Activated CD4-positive, alpha-beta T cell treated with anti-CD3 and anti-CD28 coated beads, Interleukin-2, amount 50 U/mL, for 24 hours (primary cell): Measurements from ENCODE around the gene RAB11FIP4.

Source experiments
- DNase-seq, 2 donors: peaks; one replicate each; pipeline ENCODE4 v3.0.0-alpha.2; 2020; ENCODE audit warnings: low read depth in 1 of 2, low spot score in 1 of 2

Gene RAB11FIP4

GRCh38 chr17:31385428-31386285 is 5.8 kb upstream of the RAB11FIP4 start:
- no peak for DNase-seq

DNA sequence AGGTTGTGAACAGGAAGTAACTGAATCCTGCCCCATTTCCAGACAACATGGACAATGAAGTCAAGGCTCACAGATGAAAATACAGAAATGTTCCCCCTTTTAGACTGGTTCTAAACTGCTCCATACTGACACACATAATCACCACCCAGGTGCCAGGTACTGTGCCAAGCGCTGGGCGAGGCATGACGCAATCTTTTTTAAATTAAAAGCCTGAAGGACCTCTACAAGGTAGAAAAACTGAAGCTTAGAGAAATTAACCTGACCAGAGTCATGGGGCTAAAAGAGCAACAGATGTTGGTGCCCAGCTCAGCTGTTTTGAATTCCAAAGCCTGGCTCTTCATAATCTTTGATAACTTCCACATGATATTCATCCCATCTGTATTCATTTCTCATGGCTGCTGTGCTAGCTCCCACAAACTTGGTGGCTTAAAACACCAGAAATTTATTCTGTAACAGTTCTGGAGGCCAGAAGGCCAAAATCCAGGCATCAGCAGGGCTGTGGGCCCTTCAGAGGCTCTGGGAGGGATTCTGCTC is 4.9 kb upstream of the RAB11FIP4 start:
- no peak for DNase-seq

DNA sequence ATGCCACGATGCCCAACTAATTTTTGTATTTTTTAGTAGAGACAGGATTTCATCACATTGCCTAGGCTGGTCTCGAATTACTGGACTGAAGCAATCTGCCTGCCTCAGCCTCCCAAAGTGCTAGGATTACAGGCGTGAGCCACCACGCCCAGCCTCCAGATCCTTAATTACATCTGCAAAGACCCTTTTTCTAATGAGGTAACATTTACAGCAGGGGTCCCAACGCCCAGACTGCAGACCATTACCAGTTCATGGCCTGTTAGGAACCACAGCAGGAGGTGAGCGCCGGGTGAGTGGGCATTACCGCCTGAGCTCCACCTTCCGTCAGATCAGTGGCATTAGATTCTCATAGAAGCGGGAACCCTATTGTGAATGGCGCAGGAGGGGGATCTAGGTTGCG is 4.0 kb upstream of the RAB11FIP4 start:
- DNase-seq = no peak

DNA sequence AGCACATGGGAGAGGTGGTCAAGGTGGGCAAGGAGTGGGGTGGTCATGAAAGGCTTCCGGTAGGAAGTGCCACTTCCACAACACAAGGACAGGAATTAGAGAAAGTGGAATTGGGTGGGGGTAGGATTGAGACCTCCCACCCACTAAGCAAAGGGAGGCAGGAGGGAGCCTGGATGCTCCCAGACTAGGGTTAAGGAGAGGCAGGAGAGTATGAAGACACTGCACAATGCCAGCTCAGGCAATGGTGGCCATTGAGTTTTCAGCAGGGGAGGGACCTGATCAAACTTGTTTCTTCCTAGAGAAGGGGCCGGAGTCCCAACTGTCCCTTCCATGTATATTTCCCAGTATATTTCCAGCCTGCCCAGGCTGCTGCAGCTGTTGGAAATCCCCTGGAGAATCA is 3.1 kb upstream of the RAB11FIP4 start:
- DNase-seq = no peak

DNA sequence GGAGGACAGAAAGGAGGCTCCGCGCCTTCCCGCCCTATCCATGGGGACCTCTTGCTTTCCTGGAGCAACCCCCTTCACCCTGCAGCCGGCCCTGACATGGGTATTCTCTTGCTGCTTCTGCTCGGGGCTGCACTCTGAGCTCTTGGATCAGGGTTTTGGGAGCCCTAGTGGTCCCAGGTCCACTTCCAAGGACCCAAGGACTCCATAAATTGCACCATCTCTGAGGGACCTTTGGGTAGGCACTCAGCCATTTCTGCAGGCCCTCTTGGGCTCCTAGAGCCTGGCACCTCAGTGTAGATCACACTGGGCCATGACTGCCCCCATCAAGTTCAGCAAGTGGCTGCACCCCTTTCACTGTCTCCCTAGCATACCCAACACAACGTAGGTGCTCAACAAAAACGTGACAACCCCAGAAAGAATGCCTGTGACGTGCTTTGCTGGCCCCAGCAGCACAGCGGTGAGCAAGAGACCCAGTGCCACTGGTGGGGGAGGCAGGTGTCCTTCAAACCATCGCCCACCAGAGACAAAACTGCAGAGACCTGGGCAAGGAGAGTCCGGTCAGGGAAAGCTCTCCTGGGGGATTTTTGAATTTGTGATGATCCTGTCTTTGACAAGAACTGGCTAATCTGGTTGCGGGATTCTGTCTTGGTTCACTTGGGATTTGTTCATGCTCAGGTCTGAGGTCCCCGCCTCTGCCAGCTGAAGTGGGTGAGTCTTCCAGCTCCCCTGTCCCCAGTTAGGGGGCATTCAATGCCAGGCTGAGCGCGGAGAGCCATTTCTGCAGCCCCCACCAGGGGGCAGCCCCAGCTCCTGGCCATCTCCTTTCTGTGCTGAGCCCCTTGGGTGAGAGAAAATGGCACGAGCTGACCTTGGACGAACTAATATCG is 2.5 kb upstream of the RAB11FIP4 start:
- no peak for DNase-seq

GRCh38 chr17:31389657-31390381 is 1.7 kb upstream of the RAB11FIP4 start:
- DNase-seq = no peak

DNA sequence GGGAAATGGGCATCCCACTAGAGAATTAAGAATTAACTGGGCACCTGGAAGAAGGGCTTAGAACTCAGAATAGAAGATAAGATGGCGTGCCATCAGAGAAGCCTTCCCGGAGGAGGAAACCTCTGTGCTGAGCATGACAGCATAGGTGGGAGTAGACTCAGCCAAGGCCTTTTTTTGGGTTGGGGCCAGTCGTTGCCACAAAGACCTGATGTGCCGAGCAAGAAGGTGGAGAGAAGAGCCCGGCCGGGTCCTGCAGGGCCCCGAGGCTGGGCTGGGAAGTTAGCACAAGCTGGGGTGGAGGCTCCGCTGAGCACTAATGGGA is 1.1 kb upstream of the RAB11FIP4 start:
- DNase-seq = no peak

DNA sequence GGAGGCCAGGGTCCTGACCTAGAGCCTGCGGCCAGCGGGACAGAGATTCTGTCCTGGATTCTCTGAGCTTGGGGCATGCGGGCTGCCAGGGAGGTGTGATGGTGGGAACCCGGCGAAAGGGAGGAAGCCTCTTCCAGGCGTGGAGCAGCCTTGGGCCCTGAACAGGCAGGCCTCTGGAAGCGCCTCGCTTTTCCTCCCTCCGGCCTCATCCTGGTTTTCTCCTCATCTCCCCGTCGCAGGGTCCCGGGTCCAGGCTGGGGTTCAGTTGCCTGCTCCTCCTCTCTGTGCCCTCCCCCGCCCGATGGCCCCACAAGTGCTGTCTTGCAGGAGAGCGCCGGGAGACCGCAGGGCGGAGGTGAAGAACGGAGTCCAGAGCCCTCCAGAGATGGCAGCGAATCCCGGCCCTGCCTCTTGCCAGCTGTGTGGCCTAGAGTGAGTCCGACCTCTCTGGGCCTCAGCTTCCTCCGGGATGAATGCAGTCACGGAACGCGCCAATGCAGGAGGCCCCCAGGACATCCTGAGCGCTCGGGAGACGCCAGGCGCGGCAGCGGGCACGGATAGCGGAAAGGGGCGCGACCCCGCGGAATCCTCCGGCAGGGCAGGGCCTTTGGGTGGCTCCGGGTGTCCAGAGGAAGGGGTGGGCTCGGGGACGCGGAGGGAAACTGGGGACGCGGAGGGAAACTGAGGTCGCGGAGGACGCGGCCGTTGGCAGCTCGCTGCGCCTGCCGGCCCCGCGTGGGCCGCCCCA is 553 bp upstream of the RAB11FIP4 start:
- no peak for DNase-seq

- no peak for DNase-seq
Observed at GRCh38 chr17:31392002-31392855, 754 bp downstream of the RAB11FIP4 start.

DNA sequence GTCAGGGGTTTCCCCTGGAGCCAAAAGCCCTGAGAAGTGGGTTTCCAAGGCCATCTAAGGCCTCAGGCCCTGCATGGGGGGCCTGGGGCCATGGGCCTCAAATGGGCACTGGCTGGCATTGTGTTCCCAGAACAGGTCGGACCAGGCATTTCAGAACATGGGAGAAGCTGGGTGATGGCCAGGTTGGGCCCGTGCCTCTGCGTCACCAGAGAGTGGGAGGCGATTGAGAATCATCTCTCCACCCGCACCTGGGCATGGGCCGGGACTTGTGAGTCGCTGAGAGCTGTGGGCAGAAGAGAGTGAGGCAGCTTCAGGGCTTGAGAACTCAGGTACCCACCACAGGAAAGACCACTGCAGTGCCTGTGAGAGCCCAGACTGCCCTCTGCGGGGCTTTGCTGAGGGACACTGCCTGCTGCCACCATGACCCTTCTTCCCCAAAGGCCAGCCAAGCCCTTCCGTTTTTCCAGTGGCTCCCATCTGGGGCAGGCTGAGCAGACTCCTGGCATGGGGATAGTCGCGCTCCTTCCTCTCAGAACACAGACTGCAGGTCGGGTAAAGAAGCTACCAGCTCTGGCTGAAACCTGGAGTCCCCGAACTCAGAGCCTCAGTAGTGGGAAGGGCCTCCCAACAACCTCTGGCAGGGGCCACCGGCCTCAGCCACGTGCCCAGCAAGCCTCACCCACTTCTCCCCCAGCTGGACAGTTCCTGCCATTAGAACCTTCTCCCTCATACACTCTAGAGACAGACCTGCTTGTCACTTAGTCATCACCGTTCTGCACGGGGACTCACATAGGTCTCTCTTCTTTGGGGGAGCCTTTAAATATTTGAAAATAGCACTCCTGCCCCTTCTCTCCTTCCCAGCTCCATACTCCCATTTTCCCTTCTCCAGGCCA is 1.6 kb downstream of the RAB11FIP4 start:
- DNase-seq = no peak

DNA sequence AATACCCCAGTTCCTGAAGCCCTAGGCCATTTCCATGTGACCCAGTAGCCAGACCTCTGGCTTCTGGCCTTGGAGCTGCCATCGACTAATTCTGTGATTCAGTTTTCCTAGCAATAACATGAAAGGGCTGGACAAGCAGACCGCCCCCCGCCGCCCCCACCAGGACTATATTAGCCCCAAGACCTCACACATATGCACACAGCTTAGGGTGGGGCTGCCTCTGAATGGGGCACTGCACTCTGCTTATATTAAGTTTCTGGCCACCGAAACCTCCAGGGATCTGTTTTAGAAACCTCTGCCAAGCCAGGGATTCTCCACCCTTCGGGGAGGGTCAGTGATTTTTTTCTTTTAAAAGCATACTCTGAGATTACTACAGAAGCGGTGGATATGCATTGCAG is 2.3 kb downstream of the RAB11FIP4 start:
- DNase-seq = no peak

GRCh38 chr17:31394544-31394943 is 3.1 kb downstream of the RAB11FIP4 start:
- no peak for DNase-seq

DNA sequence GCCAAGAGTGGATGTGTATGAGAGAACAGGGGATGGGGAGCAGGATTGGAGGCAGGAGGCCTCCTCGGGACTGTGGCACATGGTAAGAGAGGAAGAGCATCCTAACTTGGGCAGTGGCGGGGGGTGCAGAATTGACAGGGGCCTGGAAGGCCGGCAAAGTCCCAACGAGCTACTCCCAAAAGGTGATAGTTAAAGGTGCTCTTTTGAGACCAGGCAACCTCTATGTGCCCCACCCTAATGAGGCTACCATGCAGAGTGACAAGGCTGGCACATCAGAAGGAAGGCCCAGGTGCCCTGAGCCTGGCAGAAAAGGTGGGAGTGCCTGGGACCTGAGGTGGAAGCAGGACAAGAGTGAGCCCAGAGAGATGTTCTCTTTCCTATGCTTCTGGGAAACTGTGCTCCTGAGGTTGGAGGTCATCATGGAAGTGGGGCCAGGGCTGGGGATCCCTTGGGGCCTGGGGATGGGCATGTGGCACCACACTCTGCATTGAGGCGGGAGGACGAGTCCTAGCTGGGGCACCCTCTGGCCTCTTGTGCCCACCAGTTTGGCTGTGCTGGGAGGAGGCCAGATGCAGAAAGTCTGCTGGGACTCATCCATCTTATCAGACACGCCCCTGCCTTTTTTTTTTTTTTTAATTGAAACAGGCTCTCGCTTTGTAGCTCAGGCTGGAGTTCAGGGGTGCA is 5.9 kb downstream of the RAB11FIP4 start:
- no peak for DNase-seq

GRCh38 chr17:31398381-31399311 is 7.2 kb downstream of the RAB11FIP4 start:
- no peak for DNase-seq

GRCh38 chr17:31400481-31400950 is 9.0 kb downstream of the RAB11FIP4 start:
- no peak for DNase-seq

- no peak for DNase-seq
Observed at GRCh38 chr17:31401456-31402254, 10.2 kb downstream of the RAB11FIP4 start.
